H1 (cell line): Measurements from ENCODE around the gene SHCBP1L. TPM values are rescaled to one million over a fixed set of nuclear protein-coding genes. Genes with fewer than 3 reads are reported as not detected.
A peak's percentile ranks its signal among the peaks of the same experiment; 100 is the strongest.

Source experiments
- CTCF ChIA-PET: fragments of 300-600 bp; sonication (Branson Sonifier 250); formaldehyde crosslinking; loops from one replicate; lab custom pipeline; 2021; ENCODE audit not compliant: partially characterized antibody; lab: Charles Lee
- POLR2A ChIA-PET: fragments of 300-600 bp; sonication (Branson Sonifier 250); formaldehyde crosslinking; loops from one replicate; lab custom pipeline; 2021; ENCODE audit warnings: inconsistent platforms; ENCODE audit not compliant: partially characterized antibody; lab: Charles Lee
- DNase-seq, 2 experiments: peaks; one replicate each; pipeline versions ENCODE4 v3.0.0 to v3.0.0-alpha.2; 2010 to 2022; ENCODE audit warnings: low spot score in 2 of 2, low read depth in 1 of 2, mixed read lengths in 1 of 2
- FAIRE-seq: peaks from 2 replicates; lab custom pipeline; 2011; peaks lifted over from hg19 to GRCh38; lab: Jason Lieb, UNC
- H2AFZ ChIP-seq: 2 replicates; pipeline ENCODE4 v1.8.1; 2012; ENCODE audit warnings: low read length, inconsistent platforms
- H2AK5ac ChIP-seq: 2 replicates; pipeline ENCODE4 v1.6.1; 2013; ENCODE audit warnings: low read depth, low read length
- H2BK120ac ChIP-seq: replicated peaks from 2 replicates; pipeline ENCODE3; 2013; ENCODE audit warnings: low read depth, low read length, inconsistent platforms
- H2BK12ac ChIP-seq: 2 replicates; pipeline ENCODE4 v1.6.1; 2013; ENCODE audit warnings: low read depth, low read length
- H2BK15ac ChIP-seq: 2 replicates; pipeline ENCODE4 v1.6.1; 2013; ENCODE audit warnings: low read length
- H2BK20ac ChIP-seq: 2 replicates; pipeline ENCODE4 v1.6.1; 2013; ENCODE audit warnings: low read length
- H2BK5ac ChIP-seq: 2 replicates; pipeline ENCODE4 v1.6.1; 2013; ENCODE audit warnings: low read depth, low read length
- H3K14ac ChIP-seq: 2 replicates; pipeline ENCODE4 v1.6.1; 2013; ENCODE audit warnings: inconsistent platforms; ENCODE audit not compliant: insufficient read length
- H3K18ac ChIP-seq: 2 replicates; pipeline ENCODE4 v1.6.1; 2013; ENCODE audit warnings: low read length; ENCODE audit errors: extremely low read depth
- H3K23ac ChIP-seq: 2 replicates; pipeline ENCODE4 v1.6.1; 2013; ENCODE audit warnings: inconsistent platforms; ENCODE audit not compliant: insufficient read length
- H3K23me2 ChIP-seq: 2 replicates; pipeline ENCODE4 v1.6.1; 2013; ENCODE audit warnings: low read depth, low read length
- H3K27ac ChIP-seq: 2 replicates; pipeline ENCODE4 v1.6.1; 2011; ENCODE audit warnings: low read depth, low read length, inconsistent platforms
- H3K27me3 ChIP-seq, 4 experiments: replicated peaks in 1 of 4; 1 replicate in 1 of 4; 2 replicates in 3 of 4; pipeline versions ENCODE4 v1.6.1 to v1.8.1; 2011 to 2013; ENCODE audit warnings: low read length in 3 of 4, mild to moderate bottlenecking in 3 of 4, inconsistent platforms in 2 of 4, mixed read lengths in 2 of 4, moderate library complexity in 1 of 4; ENCODE audit not compliant: control insufficient read depth in 3 of 4, insufficient read depth in 3 of 4; ENCODE audit errors: extremely low read depth in 1 of 4
- H3K36me3 ChIP-seq, 4 experiments: 2 replicates each; pipeline versions ENCODE4 v1.6.1 to v1.8.1; 2011 to 2013; ENCODE audit warnings: mild to moderate bottlenecking in 4 of 4, low read length in 3 of 4, moderate library complexity in 2 of 4, control low read depth in 1 of 4, inconsistent platforms in 1 of 4; ENCODE audit not compliant: insufficient read depth in 4 of 4, control insufficient read depth in 2 of 4
- H3K4ac ChIP-seq: replicated peaks from 2 replicates; pipeline ENCODE3; 2013; ENCODE audit warnings: low read length, low read depth, mixed read lengths, inconsistent platforms; ENCODE audit not compliant: insufficient read length
- H3K4me1 ChIP-seq, 4 experiments: replicated peaks in 1 of 4; 1 replicate in 1 of 4; 2 replicates in 3 of 4; pipeline versions ENCODE4 v1.6.1 to v1.8.1; 2011 to 2013; ENCODE audit warnings: low read length in 3 of 4, inconsistent platforms in 2 of 4, mixed read lengths in 1 of 4; ENCODE audit not compliant: insufficient read depth in 4 of 4, control insufficient read depth in 3 of 4
- H3K4me2 ChIP-seq, 2 experiments: 2 replicates each; pipeline versions ENCODE4 v1.6.1 to v1.8.1; 2011 to 2013; ENCODE audit warnings: low read depth in 2 of 2, low read length in 2 of 2, control low read depth in 1 of 2, inconsistent platforms in 1 of 2, mild to moderate bottlenecking in 1 of 2; ENCODE audit not compliant: insufficient read depth in 1 of 2
- H3K4me3 ChIP-seq, 4 experiments: fragments of 200-600, 300-600 bp in 1 of 4; sonication (generic), shearing (Covaris generic), sonication (Bioruptor Twin) in 1 of 4; 2 replicates each; pipeline versions ENCODE4 v1.5.1 to v1.8.1; 2011 to 2016; ENCODE audit warnings: low read length in 4 of 4, low read depth in 3 of 4, control low read depth in 2 of 4, inconsistent platforms in 2 of 4, mild to moderate bottlenecking in 2 of 4, mixed read lengths in 1 of 4, moderate library complexity in 1 of 4; ENCODE audit not compliant: insufficient read depth in 2 of 4; ENCODE audit errors: extremely low read depth in 1 of 4
- H3K56ac ChIP-seq: replicated peaks from 2 replicates; pipeline ENCODE3; 2013; ENCODE audit warnings: low read depth, mild to moderate bottlenecking, mixed read lengths, low read length, inconsistent platforms; ENCODE audit not compliant: insufficient read length
- H3K79me1 ChIP-seq: 2 replicates; pipeline ENCODE4 v1.6.1; 2013; ENCODE audit warnings: low read depth, low read length, control low read depth
- H3K79me2 ChIP-seq, 2 experiments: 2 replicates each; pipeline versions ENCODE4 v1.6.1 to v1.8.1; 2012 to 2013; ENCODE audit warnings: low read length in 2 of 2, mild to moderate bottlenecking in 2 of 2, inconsistent platforms in 1 of 2; ENCODE audit not compliant: insufficient read depth in 2 of 2, control insufficient read depth in 1 of 2
- H3K9ac ChIP-seq, 4 experiments: replicated peaks in 1 of 4; 1 replicate in 1 of 4; 2 replicates in 3 of 4; pipeline versions ENCODE4 v1.6.1 to v1.8.1; 2011 to 2013; ENCODE audit warnings: low read depth in 3 of 4, low read length in 3 of 4, control low read depth in 2 of 4, mild to moderate bottlenecking in 2 of 4, moderate library complexity in 2 of 4, inconsistent platforms in 1 of 4; ENCODE audit errors: extremely low read depth in 1 of 4
- H3K9me3 ChIP-seq, 2 experiments: 2 replicates each; pipeline versions ENCODE4 v1.6.1 to v1.8.1; 2012 to 2013; ENCODE audit warnings: mild to moderate bottlenecking in 2 of 2, moderate library complexity in 2 of 2, control low read depth in 1 of 2, inconsistent platforms in 1 of 2, low read depth in 1 of 2, low read length in 1 of 2, mixed read lengths in 1 of 2; ENCODE audit not compliant: insufficient read depth in 2 of 2
- H4K20me1 ChIP-seq, 2 experiments: replicated peaks in 1 of 2; 2 replicates each; pipeline versions ENCODE3 to v1.8.1; 2011 to 2013; ENCODE audit warnings: inconsistent platforms in 2 of 2, low read length in 2 of 2, mild to moderate bottlenecking in 1 of 2; ENCODE audit not compliant: insufficient read depth in 2 of 2, control insufficient read depth in 1 of 2
- H4K5ac ChIP-seq: 2 replicates; pipeline ENCODE4 v1.6.1; 2013; ENCODE audit warnings: low read length, low read depth, mixed read lengths, inconsistent platforms; ENCODE audit not compliant: insufficient read length
- H4K8ac ChIP-seq: 2 replicates; pipeline ENCODE4 v1.8.0; 2013; ENCODE audit warnings: mild to moderate bottlenecking, moderate library complexity, low read length, inconsistent platforms; ENCODE audit not compliant: insufficient read depth; ENCODE audit errors: extremely low read depth
- H4K91ac ChIP-seq: replicated peaks from 2 replicates; pipeline ENCODE3; 2013; ENCODE audit warnings: low read length, mixed read lengths, inconsistent platforms; ENCODE audit not compliant: insufficient read length
- BACH1 ChIP-seq: IDR thresholded peaks from 2 replicates; pipeline ENCODE4 v1.6.1; 2012; ENCODE audit warnings: low read length, improper control_type of control experiment
- BCL11A ChIP-seq, 2 experiments: IDR thresholded peaks; one replicate each; pipeline ENCODE4 v1.6.1; 2011; ENCODE audit warnings: low read depth in 2 of 2, low read length in 2 of 2, mild to moderate bottlenecking in 2 of 2
- CBX8 ChIP-seq: fragments of 300-800, 300-1000 bp; sonication (generic); IDR thresholded peaks from 2 replicates; pipeline ENCODE4 v1.7.1; 2016; ENCODE audit warnings: low read depth, low read length, borderline replicate concordance
- CHD1 ChIP-seq: IDR thresholded peaks from 2 replicates; pipeline ENCODE4 v1.6.1; 2012; ENCODE audit warnings: low read depth, low read length, improper control_type of control experiment
- CREB1 ChIP-seq: IDR thresholded peaks from 2 replicates; pipeline ENCODE4 v1.6.1; 2012; ENCODE audit warnings: inconsistent platforms
- CTBP2 ChIP-seq: IDR thresholded peaks from 2 replicates; pipeline ENCODE4 v1.7.0; 2011; ENCODE audit warnings: borderline replicate concordance, mild to moderate bottlenecking, moderate library complexity, mixed read lengths, low read length; ENCODE audit not compliant: insufficient read depth, insufficient read length
- E2F6 ChIP-seq: IDR thresholded peaks from 2 replicates; pipeline ENCODE4 v1.6.1; 2012; ENCODE audit warnings: inconsistent platforms
- EZH2 ChIP-seq: fragments of 200-600 bp; sonication (generic); IDR thresholded peaks from 2 replicates; pipeline ENCODE4 v1.7.1; 2012; ENCODE audit warnings: low read depth, mild to moderate bottlenecking, moderate library complexity, low read length, inconsistent platforms; ENCODE audit not compliant: severe bottlenecking
- KDM5A ChIP-seq: fragments of 200-600 bp; IDR thresholded peaks from 2 replicates; pipeline ENCODE4 v1.7.1; 2012; ENCODE audit warnings: mild to moderate bottlenecking, low read length, inconsistent platforms, mixed read lengths
- POLR2A ChIP-seq, 2 experiments: IDR thresholded peaks; 1 replicate in 1 of 2; 2 replicates in 1 of 2; pipeline ENCODE4 v1.6.1; 2011; ENCODE audit warnings: low read depth in 2 of 2, low read length in 2 of 2, mild to moderate bottlenecking in 2 of 2; ENCODE audit errors: control extremely low read depth in 1 of 2
- SAP30 ChIP-seq: fragments of 300-600 bp; sonication (generic); IDR thresholded peaks from 2 replicates; pipeline ENCODE4 v1.7.1; 2012; ENCODE audit warnings: low read length, moderate library complexity, mild to moderate bottlenecking, inconsistent platforms; ENCODE audit not compliant: insufficient read depth, insufficient replicate concordance
- TEAD4 ChIP-seq: IDR thresholded peaks from 2 replicates; pipeline ENCODE4 v1.6.1; 2012; ENCODE audit warnings: low read depth, low read length, inconsistent platforms, mixed read lengths
- ZNF274 ChIP-seq: IDR thresholded peaks from 2 replicates; pipeline ENCODE4 v1.7.0; 2012; ENCODE audit warnings: low read length, borderline replicate concordance; ENCODE audit errors: extremely low read depth
- WGBS, 2 experiments: shearing (Covaris generic) in 1 of 2; methylation state at CpG; one replicate each; pipeline versions ENCODE4 v1.1.6 to v1.1.7; 2013 to 2015; ENCODE audit warnings: low lambda C conversion rate in 2 of 2, mixed read lengths in 2 of 2, inconsistent platforms in 1 of 2, low coverage in 1 of 2, missing lambda C conversion rate in 1 of 2; ENCODE audit not compliant: insufficient replicate concordance in 2 of 2, insufficient coverage in 1 of 2, insufficient read length in 1 of 2; ENCODE audit errors: extremely low coverage in 1 of 2, missing lambda C conversion rate in 1 of 2; 5-methylcytosine and 5-hydroxymethylcytosine counted together
- polyA plus RNA-seq, 7 experiments: library from polyadenylated mRNA; depleted of rRNA in 3 of 7; stranded (reverse) in 5 of 7; unstranded in 2 of 7; fragments of >200 nt in 5 of 7; fragments of 200-250 nt in 2 of 7; gene quantifications; 1 replicate in 5 of 7; 2 replicates in 1 of 7; 4 replicates in 1 of 7; pipeline versions ENCODE4 v1.2.1 to v1.2.3, GENCODE V29; 2011 to 2013; ENCODE audit warnings: missing spikeins in 2 of 7, mixed read lengths in 2 of 7
- total RNA-seq: library from RNA; stranded (reverse); fragmentation: NEBNext Ultra II Directional; extraction: Animal tissue kit (Norgen Biotek cat#: 25700); gene quantifications from 2 replicates; pipeline ENCODE4 v1.2.1, GENCODE V29; 2021

Gene SHCBP1L
- total and polyA plus RNA-seq, 2 of the 8 experiments (the other 6 are each of a cell fraction or from before 2014, with no cell fraction given) = not detected

- peak overlapping the region; percentile 63 for H3K18ac ChIP-seq
- H3K4me2 ChIP-seq = 0 out of 4 replicates have a peak overlapping the region, but pooled peaks of 1 of the 2 experiments have one; percentile 19
- peak in 1 of 2 experiments; percentile 49 for DNase-seq
- H3K36me3 ChIP-seq = no peaks in the 10 kb centered on the region
- CTCF ChIA-PET = interaction anchor here (1.2 to 1.6 kb wide), 2 partner anchors 15 to 67 kb away, joined by 3 read pairs; no protein-coding TSS in a partner anchor
- H4K91ac ChIP-seq = no peak overlapping the region
- no peak overlapping the region for H3K14ac ChIP-seq
- H4K8ac ChIP-seq = no peak overlapping the region
- peaks cover 3 to 9% (median 4%) of the 10 kb centered on the region in 4 experiments; a peak in 5 of 7 replicates for H3K4me1 ChIP-seq
- peak overlapping the region; percentile 20; the same call in 1 of the 2 replicates for H3K27ac ChIP-seq
- peak; percentile 28 for FAIRE-seq
- no peaks in the 10 kb centered on the region for H3K79me1 ChIP-seq
- POLR2A ChIA-PET = no interaction called here
- H3K23ac ChIP-seq = no peak overlapping the region
- peak overlapping the region; percentile 94; the same call in 1 of the 2 replicates for H2BK5ac ChIP-seq
- H2BK12ac ChIP-seq = peak overlapping the region; percentile 98; the same call in 1 of the 2 replicates
- no peak overlapping the region for H3K4ac ChIP-seq
- H2BK15ac ChIP-seq = no peak overlapping the region
- H3K9ac ChIP-seq = no peak overlapping the region
- no peaks in the 10 kb centered on the region for H3K79me2 ChIP-seq
- H3K23me2 ChIP-seq = no peaks in the 10 kb centered on the region
- H2BK120ac ChIP-seq = no peak overlapping the region
- H4K20me1 ChIP-seq = no peaks in the 10 kb centered on the region
- no peak overlapping the region; the same call in 1 of the 2 replicates for H2AK5ac ChIP-seq
- peak overlapping the region; percentile 99; the same call in 1 of the 2 replicates for H2BK20ac ChIP-seq
- no peak overlapping the region for H2AFZ ChIP-seq
- H4K5ac ChIP-seq = no peak overlapping the region
- no peaks in the 10 kb centered on the region for H3K27me3 ChIP-seq
- WGBS, 2 experiments = 48% methylated on average over 11 of the region's 11 CpGs; no CpG with 5 or more reads in 1 of the 2 experiments
- no peak overlapping the region for H3K4me3 ChIP-seq
- H3K9me3 ChIP-seq = no peaks in the 10 kb centered on the region; a peak in 1 of 4 replicates
- H3K56ac ChIP-seq = no peak overlapping the region
- peak; percentile 84 for TF ChIP-seq TEAD4
- no peak for TF ChIP-seq CBX8
- TF ChIP-seq BACH1 = peak; percentile 91
- no peak for TF ChIP-seq CREB1
- no peak for TF ChIP-seq ZNF274
- no peak for TF ChIP-seq SAP30
- no peak for TF ChIP-seq POLR2A (IDR thresholded peaks at IDR 0.05; ENCODE audit: control extremely low read depth in 1 of 2, low read depth in 2 of 2, low read length in 2 of 2)
- TF ChIP-seq BCL11A (IDR thresholded peaks at IDR 0.05; ENCODE audit: low read depth in 2 of 2, low read length in 2 of 2) = peak in 1 of 2 experiments; percentile 64
- no peak for TF ChIP-seq KDM5A
- TF ChIP-seq EZH2 = no peak
- TF ChIP-seq CTBP2 = peak; percentile 49
- TF ChIP-seq CHD1 = no peak
- no peak for TF ChIP-seq E2F6
These were observed 5.0 kb upstream of the SHCBP1L start for GRCh38 chr1:182957902-182958395.
